ENCODE results near the gene SMAD1. TPM values are rescaled to one million over a fixed set of nuclear protein-coding genes. Genes with fewer than 3 reads are reported as not detected.

The SMAD1 gene
- polyA plus RNA-seq, 3 donors from 2014 or later = 1.3 to 4.5 (median 2.5) TPM

GRCh38 chr4:145480257-145480656, 1.4 kb upstream of the SMAD1 start:
- H3K36me3 Mint-ChIP-seq = peaks cover 0 to 4% (median 0%) of the 10 kb centered on the region in 3 donors
- peak overlapping the region; percentile 81 to 90 (median 86) for H3K4me3 Mint-ChIP-seq
- peaks cover 6 to 12% of the 10 kb centered on the region in 2 donors for H3K4me1 Mint-ChIP-seq
- H3K27ac Mint-ChIP-seq = no peak overlapping the region
- no peak for DNase-seq
- H3K9me3 Mint-ChIP-seq = no peaks in the 10 kb centered on the region
- peaks cover 2 to 18% (median 3%) of the 10 kb centered on the region in 3 donors for H3K27me3 Mint-ChIP-seq (ENCODE audit: low read depth in 3 of 3)

- Mint-ChIP-seq H3K27ac (no peak overlapping the region), H3K4me3 (peak overlapping the region in 1 of 5 donors; percentile 86), H3K27me3 (ENCODE audit: low read depth in 3 of 3) (peaks cover 2 to 18% (median 3%) of the 10 kb centered on the region in 3 donors), H3K4me1 (peaks cover 6 to 12% of the 10 kb centered on the region in 2 donors), H3K9me3 (no peaks in the 10 kb centered on the region), H3K36me3 (peaks cover 0 to 4% (median 0%) of the 10 kb centered on the region in 3 donors)
- DNase-seq = peak in 2 of 3 donors; percentile 9 to 16
Measured at GRCh38 chr4:145481942-145482208, 222 bp downstream of the SMAD1 start.

GRCh38 chr4:145482209-145483037, 770 bp downstream of the SMAD1 start:
- Mint-ChIP-seq H3K36me3 (peaks cover 0 to 4% (median 0%) of the 10 kb centered on the region in 3 donors), H3K9me3 (no peaks in the 10 kb centered on the region), H3K27ac (no peak overlapping the region), H3K4me3 (no peak overlapping the region), H3K27me3 (ENCODE audit: low read depth in 3 of 3) (peaks cover 2 to 15% (median 3%) of the 10 kb centered on the region in 3 donors), H3K4me1 (peaks cover 6 to 14% of the 10 kb centered on the region in 2 donors)
- DNase-seq = peak; percentile 3 to 13 (median 11)

GRCh38 chr4:145483514-145483913, 1.9 kb downstream of the SMAD1 start:
- no peaks in the 10 kb centered on the region for H3K9me3 Mint-ChIP-seq
- H3K4me1 Mint-ChIP-seq = peaks cover 6 to 21% of the 10 kb centered on the region in 2 donors
- H3K4me3 Mint-ChIP-seq = no peak overlapping the region
- H3K27me3 Mint-ChIP-seq (ENCODE audit: low read depth in 3 of 3) = peaks cover 0 to 13% (median 2%) of the 10 kb centered on the region in 3 donors
- peaks cover 0 to 4% (median 0%) of the 10 kb centered on the region in 3 donors for H3K36me3 Mint-ChIP-seq
- DNase-seq = no peak
- H3K27ac Mint-ChIP-seq = no peak overlapping the region

GRCh38 chr4:145484225-145484846, 2.7 kb downstream of the SMAD1 start:
- Mint-ChIP-seq H3K4me3 (no peak overlapping the region), H3K9me3 (no peaks in the 10 kb centered on the region), H3K27ac (no peak overlapping the region), H3K27me3 (ENCODE audit: low read depth in 3 of 3) (peaks cover 0 to 11% (median 0%) of the 10 kb centered on the region in 3 donors), H3K36me3 (peaks cover 0 to 4% (median 0%) of the 10 kb centered on the region in 3 donors), H3K4me1 (peaks cover 6 to 21% of the 10 kb centered on the region in 2 donors)
- no peak for DNase-seq

GRCh38 chr4:145485120-145485519, 3.5 kb downstream of the SMAD1 start:
- H3K4me3 Mint-ChIP-seq = no peak overlapping the region
- peaks cover 6 to 21% of the 10 kb centered on the region in 2 donors for H3K4me1 Mint-ChIP-seq
- H3K27ac Mint-ChIP-seq = no peak overlapping the region
- H3K27me3 Mint-ChIP-seq (ENCODE audit: low read depth in 3 of 3) = peaks cover 0 to 9% (median 0%) of the 10 kb centered on the region in 3 donors
- no peaks in the 10 kb centered on the region for H3K9me3 Mint-ChIP-seq
- peaks cover 0 to 4% (median 0%) of the 10 kb centered on the region in 3 donors for H3K36me3 Mint-ChIP-seq
- no peak for DNase-seq

- Mint-ChIP-seq H3K27me3 (ENCODE audit: low read depth in 3 of 3) (no peaks in the 10 kb centered on the region), H3K9me3 (no peaks in the 10 kb centered on the region), H3K36me3 (no peaks in the 10 kb centered on the region), H3K4me1 (peaks cover 0 to 9% of the 10 kb centered on the region in 2 donors), H3K4me3 (no peak overlapping the region), H3K27ac (no peak overlapping the region)
- no peak for DNase-seq
Measured at GRCh38 chr4:145486603-145487002, 5.0 kb downstream of the SMAD1 start.

- Mint-ChIP-seq H3K4me3 (peak overlapping the region in 1 of 5 donors; percentile 2), H3K27me3 (ENCODE audit: low read depth in 3 of 3) (no peaks in the 10 kb centered on the region), H3K9me3 (no peaks in the 10 kb centered on the region), H3K36me3 (no peaks in the 10 kb centered on the region), H3K4me1 (peaks cover 0 to 9% of the 10 kb centered on the region in 2 donors), H3K27ac (no peak overlapping the region)
- DNase-seq = peak in 1 of 3 donors; percentile 4
Measured at GRCh38 chr4:145487631-145488030, 6.0 kb downstream of the SMAD1 start.

- no peaks in the 10 kb centered on the region for H3K36me3 Mint-ChIP-seq
Measured at GRCh38 chr4:145488310-145488709, 6.7 kb downstream of the SMAD1 start.

GRCh38 chr4:145489556-145489955, 7.9 kb downstream of the SMAD1 start:
- Mint-ChIP-seq H3K27me3 (ENCODE audit: low read depth in 3 of 3) (no peaks in the 10 kb centered on the region), H3K36me3 (no peaks in the 10 kb centered on the region), H3K4me3 (no peak overlapping the region), H3K27ac (no peak overlapping the region), H3K4me1 (peaks cover 0 to 9% of the 10 kb centered on the region in 2 donors), H3K9me3 (no peaks in the 10 kb centered on the region)
- DNase-seq = no peak

More at GRCh38 chr4:145488310-145488709, 6.7 kb downstream of the SMAD1 start:
- H3K4me3 Mint-ChIP-seq = no peak overlapping the region
- H3K9me3 Mint-ChIP-seq = no peaks in the 10 kb centered on the region
- H3K4me1 Mint-ChIP-seq = peaks cover 0 to 9% of the 10 kb centered on the region in 2 donors
- no peak overlapping the region for H3K27ac Mint-ChIP-seq
- no peaks in the 10 kb centered on the region for H3K27me3 Mint-ChIP-seq (ENCODE audit: low read depth in 3 of 3)
- DNase-seq = no peak

- H3K4me1 Mint-ChIP-seq = peaks cover 0 to 9% of the 10 kb centered on the region in 2 donors
- no peaks in the 10 kb centered on the region for H3K27me3 Mint-ChIP-seq (ENCODE audit: low read depth in 3 of 3)
- no peak overlapping the region for H3K4me3 Mint-ChIP-seq
- H3K9me3 Mint-ChIP-seq = no peaks in the 10 kb centered on the region
- H3K27ac Mint-ChIP-seq = no peak overlapping the region
- DNase-seq = no peak
- H3K36me3 Mint-ChIP-seq = no peaks in the 10 kb centered on the region
Measured at GRCh38 chr4:145490361-145490760, 8.7 kb downstream of the SMAD1 start.

GRCh38 chr4:145490796-145491195, 9.1 kb downstream of the SMAD1 start:
- Mint-ChIP-seq H3K4me3 (no peak overlapping the region), H3K36me3 (no peaks in the 10 kb centered on the region), H3K27ac (no peak overlapping the region), H3K27me3 (ENCODE audit: low read depth in 3 of 3) (no peaks in the 10 kb centered on the region), H3K4me1 (peaks cover 0 to 9% of the 10 kb centered on the region in 2 donors), H3K9me3 (no peaks in the 10 kb centered on the region)
- DNase-seq = no peak

- H3K4me3 Mint-ChIP-seq = no peak overlapping the region
- H3K27me3 Mint-ChIP-seq (ENCODE audit: low read depth in 3 of 3) = no peaks in the 10 kb centered on the region
- H3K9me3 Mint-ChIP-seq = no peaks in the 10 kb centered on the region
- H3K36me3 Mint-ChIP-seq = no peaks in the 10 kb centered on the region
- peaks cover 0 to 7% of the 10 kb centered on the region in 2 donors for H3K4me1 Mint-ChIP-seq
- H3K27ac Mint-ChIP-seq = no peak overlapping the region
- no peak for DNase-seq
Measured at GRCh38 chr4:145492376-145492775, 10.7 kb downstream of the SMAD1 start.

- no peak for DNase-seq
- Mint-ChIP-seq H3K4me3 (no peak overlapping the region), H3K9me3 (no peaks in the 10 kb centered on the region), H3K27me3 (ENCODE audit: low read depth in 3 of 3) (no peaks in the 10 kb centered on the region), H3K4me1 (no peaks in the 10 kb centered on the region), H3K36me3 (no peaks in the 10 kb centered on the region), H3K27ac (no peak overlapping the region)
Measured at GRCh38 chr4:145493166-145493565, 11.5 kb downstream of the SMAD1 start.
